Panc1 (cell line): Measurements from ENCODE around the gene DRD2.

Source experiments
- POLR2AphosphoS5 ChIP-seq: IDR thresholded peaks from 2 replicates; pipeline ENCODE4 v1.6.1; 2012; ENCODE audit warnings: mild to moderate bottlenecking, low read depth, low read length, moderate library complexity
- TF ChIP-seq, protein P1 (sequence below): fragments of 450-650 bp; IDR thresholded peaks from 2 replicates; pipeline ENCODE4 v1.5.1; 2017; ENCODE audit warnings: mild to moderate bottlenecking

DNA sequence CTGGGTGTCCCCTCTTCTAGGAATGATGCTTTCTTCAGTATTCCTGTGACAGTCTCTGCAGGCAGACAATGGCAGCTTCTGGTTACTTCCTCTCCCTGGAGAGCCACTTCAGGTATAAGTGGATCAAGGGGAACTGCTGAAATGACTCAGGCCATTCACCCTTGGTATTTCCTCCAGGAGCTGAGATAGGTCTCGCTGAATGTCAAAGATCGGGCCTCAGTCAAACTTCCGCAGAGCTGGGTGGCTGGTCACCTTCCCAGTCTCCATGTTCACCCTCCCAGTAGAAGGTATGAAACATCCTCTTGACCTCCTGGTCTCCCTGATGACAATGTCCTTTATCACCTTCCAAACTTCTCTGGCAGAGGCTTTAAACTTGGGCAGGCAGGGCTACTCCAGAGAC lies 89.4 kb downstream of the DRD2 start:
- TF ChIP-seq, protein P1, sequence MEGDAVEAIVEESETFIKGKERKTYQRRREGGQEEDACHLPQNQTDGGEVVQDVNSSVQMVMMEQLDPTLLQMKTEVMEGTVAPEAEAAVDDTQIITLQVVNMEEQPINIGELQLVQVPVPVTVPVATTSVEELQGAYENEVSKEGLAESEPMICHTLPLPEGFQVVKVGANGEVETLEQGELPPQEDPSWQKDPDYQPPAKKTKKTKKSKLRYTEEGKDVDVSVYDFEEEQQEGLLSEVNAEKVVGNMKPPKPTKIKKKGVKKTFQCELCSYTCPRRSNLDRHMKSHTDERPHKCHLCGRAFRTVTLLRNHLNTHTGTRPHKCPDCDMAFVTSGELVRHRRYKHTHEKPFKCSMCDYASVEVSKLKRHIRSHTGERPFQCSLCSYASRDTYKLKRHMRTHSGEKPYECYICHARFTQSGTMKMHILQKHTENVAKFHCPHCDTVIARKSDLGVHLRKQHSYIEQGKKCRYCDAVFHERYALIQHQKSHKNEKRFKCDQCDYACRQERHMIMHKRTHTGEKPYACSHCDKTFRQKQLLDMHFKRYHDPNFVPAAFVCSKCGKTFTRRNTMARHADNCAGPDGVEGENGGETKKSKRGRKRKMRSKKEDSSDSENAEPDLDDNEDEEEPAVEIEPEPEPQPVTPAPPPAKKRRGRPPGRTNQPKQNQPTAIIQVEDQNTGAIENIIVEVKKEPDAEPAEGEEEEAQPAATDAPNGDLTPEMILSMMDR, result no peak
- no peak for TF ChIP-seq POLR2AphosphoS5
